ENCODE data around the gene PPP1R9A.

The PPP1R9A gene

GRCh38 chr7:95099106-95099505 is 191.7 kb downstream of the PPP1R9A start:
- H3K36me3 ChIP-seq (replicated peaks in 1 of 2; ENCODE audit: control insufficient read depth in 2 of 2, insufficient read depth in 2 of 2, low read length in 2 of 2): no peaks in the 10 kb centered on the region
- H3K14ac ChIP-seq (ENCODE audit: low read length): no peak overlapping the region
- H2BK120ac ChIP-seq (ENCODE audit: low read depth, low read length): no peak overlapping the region
- no peak overlapping the region for H3K9ac ChIP-seq (ENCODE audit: low read depth, low read length, poor library complexity)
- H3K27ac ChIP-seq (replicated peaks; ENCODE audit: low read length): no peak overlapping the region
- no peaks in the 10 kb centered on the region for H3K79me1 ChIP-seq (ENCODE audit: low read depth, low read length)
- no peak overlapping the region for H2BK15ac ChIP-seq (ENCODE audit: low read length)
- H3K4ac ChIP-seq (ENCODE audit: low read length): no peak overlapping the region
- H4K8ac ChIP-seq (ENCODE audit: low read depth, low read length): no peak overlapping the region
- H2BK5ac ChIP-seq (ENCODE audit: low read length): no peak overlapping the region
- H3K9me3 ChIP-seq (replicated peaks in 1 of 2; ENCODE audit: control insufficient read depth in 2 of 2, insufficient read depth in 1 of 2, low read depth in 1 of 2, low read length in 2 of 2): peaks cover 0 to 2% of the 10 kb centered on the region in 2 donors
- WGBS, 2 donors (ENCODE audit: extremely low coverage in 2 of 2, insufficient read length in 2 of 2, insufficient replicate concordance in 1 of 2): no CpG with 5 or more reads among the region's 1 CpG
- no peak overlapping the region for H2AK5ac ChIP-seq (ENCODE audit: low read depth, low read length)
- no peak overlapping the region for H3K4me3 ChIP-seq (ENCODE audit: low read length in 2 of 2)
- H3K4me2 ChIP-seq (ENCODE audit: insufficient read depth, low read length, poor library complexity, severe bottlenecking): no peak overlapping the region
- H3K23ac ChIP-seq (ENCODE audit: low read depth, low read length, poor library complexity): no peak overlapping the region
- no peak overlapping the region for H3K18ac ChIP-seq (ENCODE audit: low read length)
- DNase-seq (ENCODE audit: low spot score): no peak
- H2BK12ac ChIP-seq (ENCODE audit: low read length): no peak overlapping the region
- H4K91ac ChIP-seq (ENCODE audit: low read depth, low read length, poor library complexity): no peak overlapping the region
- H3K4me1 ChIP-seq (ENCODE audit: control insufficient read depth in 2 of 2, insufficient read depth in 1 of 2, low read depth in 1 of 2, low read length in 2 of 2): peaks cover 0 to 2% of the 10 kb centered on the region in 2 donors
- H3K27me3 ChIP-seq (ENCODE audit: control insufficient read depth in 3 of 3, insufficient read depth in 3 of 3, low read depth in 1 of 3, low read length in 3 of 3): no peaks in the 10 kb centered on the region
- H2AFZ ChIP-seq (ENCODE audit: low read length): no peak overlapping the region

DNA sequence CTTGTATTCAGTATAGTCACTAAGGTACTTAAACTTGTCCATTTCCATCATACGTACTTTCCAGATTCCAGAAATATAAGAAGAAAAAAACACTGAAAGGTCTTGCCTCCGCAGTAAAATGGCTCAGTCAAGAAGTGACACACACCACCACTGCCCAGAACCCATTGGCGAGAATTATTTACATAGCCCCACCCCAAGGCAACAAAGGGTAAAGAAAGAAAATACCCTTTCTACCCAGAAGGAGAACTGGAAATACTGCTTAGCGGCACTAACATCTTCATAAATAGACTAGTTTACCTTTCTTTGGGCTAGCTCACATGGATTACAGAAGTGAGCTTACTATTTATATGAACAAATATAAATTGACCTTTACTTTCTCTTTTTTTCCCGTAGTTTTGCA is 194.0 kb downstream of the PPP1R9A start:
- Histone ChIP-seq H3K36me3 (replicated peaks in 1 of 2; ENCODE audit: control insufficient read depth in 2 of 2, insufficient read depth in 2 of 2, low read length in 2 of 2) (no peaks in the 10 kb centered on the region), H2AFZ (ENCODE audit: low read length) (no peak overlapping the region), H3K9ac (ENCODE audit: low read depth, low read length, poor library complexity) (no peak overlapping the region), H3K4ac (ENCODE audit: low read length) (no peak overlapping the region), H4K91ac (ENCODE audit: low read depth, low read length, poor library complexity) (no peak overlapping the region), H2BK120ac (ENCODE audit: low read depth, low read length) (no peak overlapping the region), H3K4me3 (ENCODE audit: low read length in 2 of 2) (no peak overlapping the region), H3K23ac (ENCODE audit: low read depth, low read length, poor library complexity) (no peak overlapping the region), H2BK5ac (ENCODE audit: low read length) (no peak overlapping the region), H2BK15ac (ENCODE audit: low read length) (no peak overlapping the region), H2AK5ac (ENCODE audit: low read depth, low read length) (no peak overlapping the region), H2BK12ac (ENCODE audit: low read length) (no peak overlapping the region), H3K27ac (replicated peaks; ENCODE audit: low read length) (no peak overlapping the region), H3K4me2 (ENCODE audit: insufficient read depth, low read length, poor library complexity, severe bottlenecking) (no peak overlapping the region), H3K27me3 (ENCODE audit: control insufficient read depth in 3 of 3, insufficient read depth in 3 of 3, low read depth in 1 of 3, low read length in 3 of 3) (no peaks in the 10 kb centered on the region), H3K18ac (ENCODE audit: low read length) (no peak overlapping the region), H3K4me1 (ENCODE audit: control insufficient read depth in 2 of 2, insufficient read depth in 1 of 2, low read depth in 1 of 2, low read length in 2 of 2) (peaks cover 0 to 4% of the 10 kb centered on the region in 2 donors), H3K9me3 (replicated peaks in 1 of 2; ENCODE audit: control insufficient read depth in 2 of 2, insufficient read depth in 1 of 2, low read depth in 1 of 2, low read length in 2 of 2) (peaks cover 0 to 2% of the 10 kb centered on the region in 2 donors), H4K8ac (ENCODE audit: low read depth, low read length) (no peak overlapping the region), H3K79me1 (ENCODE audit: low read depth, low read length) (no peaks in the 10 kb centered on the region), H3K14ac (ENCODE audit: low read length) (no peak overlapping the region)
- WGBS, 2 donors (ENCODE audit: extremely low coverage in 2 of 2, insufficient read length in 2 of 2, insufficient replicate concordance in 1 of 2): no CpG with 5 or more reads among the region's 5 CpGs
- DNase-seq (ENCODE audit: low spot score): no peak

DNA sequence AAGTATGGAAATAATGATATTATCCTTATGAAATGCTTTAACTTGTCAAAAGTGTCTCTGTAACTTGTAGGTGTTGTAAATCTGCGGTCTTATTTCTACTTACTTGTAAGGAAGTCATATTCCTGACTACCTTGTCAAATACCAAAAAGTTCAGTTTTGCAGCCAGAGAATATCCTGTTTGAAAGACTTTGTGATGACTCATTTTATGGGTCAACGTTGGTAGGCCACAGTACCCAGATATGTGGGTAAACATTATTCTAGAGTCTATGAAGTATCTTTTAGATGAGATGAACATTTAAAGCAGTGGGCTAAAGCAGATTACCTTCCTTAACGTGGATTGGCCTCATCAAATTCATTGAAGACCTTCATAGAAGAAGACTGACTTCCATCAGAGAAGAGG is 195.3 kb downstream of the PPP1R9A start:
- no peak overlapping the region for H3K14ac ChIP-seq (ENCODE audit: low read length)
- H4K91ac ChIP-seq (ENCODE audit: low read depth, low read length, poor library complexity): no peak overlapping the region
- H3K79me1 ChIP-seq (ENCODE audit: low read depth, low read length): no peaks in the 10 kb centered on the region
- no peak overlapping the region for H3K9ac ChIP-seq (ENCODE audit: low read depth, low read length, poor library complexity)
- no peak overlapping the region for H3K18ac ChIP-seq (ENCODE audit: low read length)
- no CpG with 5 or more reads among the region's 3 CpGs for WGBS, 2 donors (ENCODE audit: extremely low coverage in 2 of 2, insufficient read length in 2 of 2, insufficient replicate concordance in 1 of 2)
- H2BK120ac ChIP-seq (ENCODE audit: low read depth, low read length): no peak overlapping the region
- H3K4me1 ChIP-seq (ENCODE audit: control insufficient read depth in 2 of 2, insufficient read depth in 1 of 2, low read depth in 1 of 2, low read length in 2 of 2): peaks cover 0 to 2% of the 10 kb centered on the region in 2 donors
- H2BK5ac ChIP-seq (ENCODE audit: low read length): no peak overlapping the region
- no peak for DNase-seq (ENCODE audit: low spot score)
- no peak overlapping the region for H2BK15ac ChIP-seq (ENCODE audit: low read length)
- H2BK12ac ChIP-seq (ENCODE audit: low read length): no peak overlapping the region
- H3K4me3 ChIP-seq (ENCODE audit: low read length in 2 of 2): no peak overlapping the region
- no peak overlapping the region for H3K4me2 ChIP-seq (ENCODE audit: insufficient read depth, low read length, poor library complexity, severe bottlenecking)
- no peak overlapping the region for H2AK5ac ChIP-seq (ENCODE audit: low read depth, low read length)
- no peak overlapping the region for H2AFZ ChIP-seq (ENCODE audit: low read length)
- no peaks in the 10 kb centered on the region for H3K27me3 ChIP-seq (ENCODE audit: control insufficient read depth in 3 of 3, insufficient read depth in 3 of 3, low read depth in 1 of 3, low read length in 3 of 3)
- H3K23ac ChIP-seq (ENCODE audit: low read depth, low read length, poor library complexity): no peak overlapping the region
- H3K9me3 ChIP-seq (replicated peaks in 1 of 2; ENCODE audit: control insufficient read depth in 2 of 2, insufficient read depth in 1 of 2, low read depth in 1 of 2, low read length in 2 of 2): peaks cover 0 to 2% of the 10 kb centered on the region in 2 donors
- H4K8ac ChIP-seq (ENCODE audit: low read depth, low read length): no peak overlapping the region
- no peak overlapping the region for H3K4ac ChIP-seq (ENCODE audit: low read length)
- no peaks in the 10 kb centered on the region for H3K36me3 ChIP-seq (replicated peaks in 1 of 2; ENCODE audit: control insufficient read depth in 2 of 2, insufficient read depth in 2 of 2, low read length in 2 of 2)
- H3K27ac ChIP-seq (replicated peaks; ENCODE audit: low read length): no peak overlapping the region

- Histone ChIP-seq H2BK15ac (ENCODE audit: low read length) (no peak overlapping the region), H2BK12ac (ENCODE audit: low read length) (no peak overlapping the region), H2AFZ (ENCODE audit: low read length) (no peak overlapping the region), H3K79me1 (ENCODE audit: low read depth, low read length) (no peaks in the 10 kb centered on the region), H4K8ac (ENCODE audit: low read depth, low read length) (no peak overlapping the region), H3K27me3 (ENCODE audit: control insufficient read depth in 3 of 3, insufficient read depth in 3 of 3, low read depth in 1 of 3, low read length in 3 of 3) (no peaks in the 10 kb centered on the region), H3K18ac (ENCODE audit: low read length) (no peak overlapping the region), H3K9ac (ENCODE audit: low read depth, low read length, poor library complexity) (no peak overlapping the region), H4K91ac (ENCODE audit: low read depth, low read length, poor library complexity) (no peak overlapping the region), H2BK120ac (ENCODE audit: low read depth, low read length) (no peak overlapping the region), H3K9me3 (replicated peaks in 1 of 2; ENCODE audit: control insufficient read depth in 2 of 2, insufficient read depth in 1 of 2, low read depth in 1 of 2, low read length in 2 of 2) (peaks cover 0 to 2% of the 10 kb centered on the region in 2 donors), H3K4ac (ENCODE audit: low read length) (no peak overlapping the region), H2AK5ac (ENCODE audit: low read depth, low read length) (no peak overlapping the region), H3K27ac (replicated peaks; ENCODE audit: low read length) (no peak overlapping the region), H3K4me1 (ENCODE audit: control insufficient read depth in 2 of 2, insufficient read depth in 1 of 2, low read depth in 1 of 2, low read length in 2 of 2) (peaks cover 0 to 2% of the 10 kb centered on the region in 2 donors), H3K14ac (ENCODE audit: low read length) (no peak overlapping the region), H3K4me3 (ENCODE audit: low read length in 2 of 2) (no peak overlapping the region), H3K4me2 (ENCODE audit: insufficient read depth, low read length, poor library complexity, severe bottlenecking) (no peak overlapping the region), H2BK5ac (ENCODE audit: low read length) (no peak overlapping the region), H3K36me3 (replicated peaks in 1 of 2; ENCODE audit: control insufficient read depth in 2 of 2, insufficient read depth in 2 of 2, low read length in 2 of 2) (no peaks in the 10 kb centered on the region), H3K23ac (ENCODE audit: low read depth, low read length, poor library complexity) (no peak overlapping the region)
- WGBS, 2 donors (ENCODE audit: extremely low coverage in 2 of 2, insufficient read length in 2 of 2, insufficient replicate concordance in 1 of 2): no CpG with 5 or more reads among the region's 1 CpG
- DNase-seq (ENCODE audit: low spot score): no peak
Measured at GRCh38 chr7:95104739-95105138, 197.3 kb downstream of the PPP1R9A start.
